ENCODE measurements around the gene DPH5. TPM values are rescaled to one million over a fixed set of nuclear protein-coding genes. Genes with fewer than 3 reads are reported as not detected.
A peak's percentile ranks its signal among the peaks of the same experiment; 100 is the strongest.

Gene DPH5
- total and polyA plus RNA-seq, 10 of the 15 experiments (the other 5 are each of a cell fraction or from before 2014, with no cell fraction given), result 44.1 to 95.7 (median 66.4) TPM

DNA sequence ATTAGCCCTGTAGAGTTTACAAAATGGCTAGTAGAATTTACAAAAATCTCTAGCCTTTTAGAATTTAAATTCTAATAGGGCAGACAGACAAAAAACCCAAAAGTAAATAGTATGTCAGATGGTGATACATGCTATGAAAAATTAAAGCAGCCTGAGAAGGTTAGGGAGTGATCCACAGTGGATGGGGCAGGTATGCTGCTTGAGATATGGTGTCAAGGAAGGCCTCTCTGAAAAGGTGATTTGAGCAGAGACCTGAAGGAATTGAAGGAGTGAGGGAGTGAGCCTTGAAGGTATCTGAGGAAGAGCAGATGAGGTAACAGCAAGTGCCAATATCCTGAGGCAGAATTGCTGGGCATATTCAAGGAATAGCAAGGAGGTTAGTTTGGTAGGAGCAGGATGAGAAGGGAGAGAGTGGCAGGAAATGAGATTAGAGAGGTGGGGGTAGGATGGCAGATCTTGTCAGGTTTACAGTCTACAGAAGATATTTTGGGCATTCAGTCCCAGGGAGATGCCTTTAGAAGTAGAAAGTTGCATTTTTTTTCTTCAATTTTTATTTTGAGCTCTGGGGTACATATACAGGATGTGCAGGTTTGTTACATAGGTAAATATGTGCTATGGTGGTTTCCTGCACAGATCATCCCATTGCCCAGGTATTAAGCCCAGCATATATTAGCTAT is 40.8 kb upstream of the DPH5 start:
- no peaks in the 10 kb centered on the region for H3K27me3 ChIP-seq (replicated peaks in 1 of 2; ENCODE audit: control insufficient read depth in 2 of 2, insufficient read depth in 2 of 2, low read length in 1 of 2)
- ChIA-PET CTCF (no interaction called here), POLR2A (no interaction called here)

More for the DNA sequence above, 40.8 kb upstream of the DPH5 start:
- H3K4me2 ChIP-seq (ENCODE audit: control insufficient read depth, insufficient read depth), result no peak overlapping the region
- no peak for DNase-seq (ENCODE audit: low read depth, low spot score)
- in situ Hi-C loops (cut with MboI) (no loop called here), intact Hi-C loops (cut with micrococcal nuclease; ENCODE audit: unreplicated experiment) (no loop called here)
- no TSS peak for BruUV-seq (replicated peaks)
- no peak overlapping the region for H3K4me3 ChIP-seq
- H3K4me1 ChIP-seq (ENCODE audit: control insufficient read depth, insufficient read depth, low read length), result peaks cover 14% of the 10 kb centered on the region
- H3K36me3 ChIP-seq (ENCODE audit: control insufficient read depth in 2 of 2, insufficient read depth in 2 of 2, low read length in 1 of 2), result no peaks in the 10 kb centered on the region
- FAIRE-seq, result no peak
- H3K9me3 ChIP-seq (replicated peaks; ENCODE audit: control insufficient read depth, insufficient read depth, low read length), result no peaks in the 10 kb centered on the region; the same call in 1 of the 3 replicates
- SMC1A ChIA-PET (ENCODE audit: uncharacterized antibody, unreplicated experiment), result no interaction called here
- H3K79me2 ChIP-seq (ENCODE audit: control insufficient read depth, insufficient read depth, low read length), result no peaks in the 10 kb centered on the region; the same call in none of the 2 replicates
- RAD21 ChIA-PET (ENCODE audit: unreplicated experiment), result no interaction called here
- TF ChIP-seq KLF5 (IDR thresholded peaks at IDR 0.05; ENCODE audit: partially characterized antibody), result no peak
- no peak for TF ChIP-seq NR2C2 (IDR thresholded peaks at IDR 0.05; ENCODE audit: borderline replicate concordance, control insufficient read depth, insufficient read length, low read depth)
- no peak for TF ChIP-seq CREB1 (IDR thresholded peaks at IDR 0.05; ENCODE audit: low read depth)
- TF ChIP-seq, protein P1, sequence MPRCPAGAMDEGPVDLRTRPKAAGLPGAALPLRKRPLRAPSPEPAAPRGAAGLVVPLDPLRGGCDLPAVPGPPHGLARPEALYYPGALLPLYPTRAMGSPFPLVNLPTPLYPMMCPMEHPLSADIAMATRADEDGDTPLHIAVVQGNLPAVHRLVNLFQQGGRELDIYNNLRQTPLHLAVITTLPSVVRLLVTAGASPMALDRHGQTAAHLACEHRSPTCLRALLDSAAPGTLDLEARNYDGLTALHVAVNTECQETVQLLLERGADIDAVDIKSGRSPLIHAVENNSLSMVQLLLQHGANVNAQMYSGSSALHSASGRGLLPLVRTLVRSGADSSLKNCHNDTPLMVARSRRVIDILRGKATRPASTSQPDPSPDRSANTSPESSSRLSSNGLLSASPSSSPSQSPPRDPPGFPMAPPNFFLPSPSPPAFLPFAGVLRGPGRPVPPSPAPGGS (IDR thresholded peaks at IDR 0.05; ENCODE audit: borderline replicate concordance, insufficient read depth, low read depth, low read length, poor library complexity, severe bottlenecking), result no peak
- TF ChIP-seq, protein P2, sequence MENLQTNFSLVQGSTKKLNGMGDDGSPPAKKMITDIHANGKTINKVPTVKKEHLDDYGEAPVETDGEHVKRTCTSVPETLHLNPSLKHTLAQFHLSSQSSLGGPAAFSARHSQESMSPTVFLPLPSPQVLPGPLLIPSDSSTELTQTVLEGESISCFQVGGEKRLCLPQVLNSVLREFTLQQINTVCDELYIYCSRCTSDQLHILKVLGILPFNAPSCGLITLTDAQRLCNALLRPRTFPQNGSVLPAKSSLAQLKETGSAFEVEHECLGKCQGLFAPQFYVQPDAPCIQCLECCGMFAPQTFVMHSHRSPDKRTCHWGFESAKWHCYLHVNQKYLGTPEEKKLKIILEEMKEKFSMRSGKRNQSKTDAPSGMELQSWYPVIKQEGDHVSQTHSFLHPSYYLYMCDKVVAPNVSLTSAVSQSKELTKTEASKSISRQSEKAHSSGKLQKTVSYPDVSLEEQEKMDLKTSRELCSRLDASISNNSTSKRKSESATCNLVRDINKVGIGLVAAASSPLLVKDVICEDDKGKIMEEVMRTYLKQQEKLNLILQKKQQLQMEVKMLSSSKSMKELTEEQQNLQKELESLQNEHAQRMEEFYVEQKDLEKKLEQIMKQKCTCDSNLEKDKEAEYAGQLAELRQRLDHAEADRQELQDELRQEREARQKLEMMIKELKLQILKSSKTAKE (IDR thresholded peaks at IDR 0.05; ENCODE audit: low read depth, poor library complexity, severe bottlenecking), result no peak
- no peak overlapping the region for H3K9ac ChIP-seq (ENCODE audit: control insufficient read depth, insufficient read depth, low read length)
- ATAC-seq, result no peak
- H2AFZ ChIP-seq (ENCODE audit: control insufficient read depth, low read depth, low read length), result peak overlapping the region; percentile 31; the same call in 1 of the 2 replicates
- no peaks in the 10 kb centered on the region for H4K20me1 ChIP-seq (ENCODE audit: control insufficient read depth, insufficient read depth)
- no peak overlapping the region for H3K27ac ChIP-seq (ENCODE audit: control insufficient read depth, insufficient read depth)

Measured in GM12878 (cell line).